Osteocyte (in vitro differentiated cells): ENCODE data around the gene SRGAP3. TPM values are rescaled to one million over a fixed set of nuclear protein-coding genes. Genes with fewer than 3 reads are reported as not detected.

Experiments used
- DNase-seq: peaks from one replicate; pipeline ENCODE4 v3.0.0; 2021; ENCODE audit warnings: mixed read lengths; ENCODE audit not compliant: unreplicated experiment; ENCODE audit errors: extremely low spot score
- H3K27ac Mint-ChIP-seq: one replicate; pipeline ENCODE4 v1.8.0; 2021; ENCODE audit warnings: mild to moderate bottlenecking, mixed read lengths; ENCODE audit not compliant: unreplicated experiment
- H3K27me3 Mint-ChIP-seq: one replicate; pipeline ENCODE4 v1.8.0; 2021; ENCODE audit warnings: mixed read lengths; ENCODE audit not compliant: unreplicated experiment
- H3K36me3 Mint-ChIP-seq: one replicate; pipeline ENCODE4 v1.8.0; 2021; ENCODE audit warnings: mixed read lengths; ENCODE audit not compliant: unreplicated experiment
- H3K4me1 Mint-ChIP-seq: one replicate; pipeline ENCODE4 v1.8.0; 2021; ENCODE audit warnings: mixed read lengths; ENCODE audit not compliant: unreplicated experiment
- H3K4me3 Mint-ChIP-seq: one replicate; pipeline ENCODE4 v1.8.0; 2021; ENCODE audit warnings: mild to moderate bottlenecking, moderate library complexity, mixed read lengths; ENCODE audit not compliant: unreplicated experiment
- H3K9me3 Mint-ChIP-seq: one replicate; pipeline ENCODE4 v1.8.0; 2021; ENCODE audit warnings: mixed read lengths; ENCODE audit not compliant: unreplicated experiment
- CTCF ChIP-seq: fragments of 200-600 bp; sonication (generic); IDR thresholded peaks from 2 replicates; pipeline ENCODE4 v1.5.0; 2021; ENCODE audit warnings: antibody characterized with exemption, mild to moderate bottlenecking, moderate library complexity
- total RNA-seq: library from RNA; stranded (reverse); gene quantifications from 2 replicates; pipeline ENCODE4 v1.2.1, GENCODE V29; 2021

SRGAP3 gene
- total RNA-seq, 1 donor from 2014 or later: 2.6 TPM

- peak; percentile 96 for TF ChIP-seq CTCF
- Mint-ChIP-seq H3K27ac (no peak overlapping the region), H3K4me1 (peaks cover 3% of the 10 kb centered on the region), H3K36me3 (no peaks in the 10 kb centered on the region), H3K9me3 (no peaks in the 10 kb centered on the region), H3K27me3 (no peaks in the 10 kb centered on the region), H3K4me3 (no peak overlapping the region)
- DNase-seq: no peak
These were observed 278.4 kb downstream of the SRGAP3 start for GRCh38 chr3:8970971-8971589.

- H3K4me3 Mint-ChIP-seq: no peak overlapping the region
- TF ChIP-seq CTCF: no peak
- no peaks in the 10 kb centered on the region for H3K27me3 Mint-ChIP-seq
- no peaks in the 10 kb centered on the region for H3K36me3 Mint-ChIP-seq
- H3K9me3 Mint-ChIP-seq: no peaks in the 10 kb centered on the region
- no peak for DNase-seq
- H3K4me1 Mint-ChIP-seq: peaks cover 3% of the 10 kb centered on the region
- H3K27ac Mint-ChIP-seq: no peak overlapping the region
These were observed 280.2 kb downstream of the SRGAP3 start for GRCh38 chr3:8969241-8969640.

- DNase-seq: no peak
- Mint-ChIP-seq H3K9me3 (no peaks in the 10 kb centered on the region), H3K27me3 (no peaks in the 10 kb centered on the region), H3K4me1 (peaks cover 11% of the 10 kb centered on the region), H3K4me3 (no peak overlapping the region), H3K27ac (no peak overlapping the region), H3K36me3 (no peaks in the 10 kb centered on the region)
- no peak for TF ChIP-seq CTCF
These were observed 281.0 kb downstream of the SRGAP3 start for GRCh38 chr3:8968375-8968882.

GRCh38 chr3:8967553-8967952, 281.9 kb downstream of the SRGAP3 start:
- Mint-ChIP-seq H3K27me3 (no peaks in the 10 kb centered on the region), H3K4me3 (no peak overlapping the region), H3K36me3 (no peaks in the 10 kb centered on the region), H3K9me3 (no peaks in the 10 kb centered on the region), H3K27ac (no peak overlapping the region), H3K4me1 (peaks cover 20% of the 10 kb centered on the region)
- no peak for DNase-seq
- TF ChIP-seq CTCF: no peak

- Mint-ChIP-seq H3K9me3 (no peaks in the 10 kb centered on the region), H3K4me3 (no peak overlapping the region), H3K27me3 (no peaks in the 10 kb centered on the region), H3K36me3 (no peaks in the 10 kb centered on the region), H3K4me1 (peaks cover 26% of the 10 kb centered on the region), H3K27ac (no peak overlapping the region)
- no peak for DNase-seq
- no peak for TF ChIP-seq CTCF
These were observed 282.6 kb downstream of the SRGAP3 start for GRCh38 chr3:8966820-8967348.
